Thoracic aorta (tissue), 2 donors: ENCODE results near the gene TXNRD1. TPM values are rescaled to one million over a fixed set of nuclear protein-coding genes. Genes with fewer than 3 reads are reported as not detected.

Experiments
- ATAC-seq: fragments of 150-250 bp; one replicate; pipeline ENCODE4 v1.8.0; 2017; ENCODE audit warnings: low read depth; ENCODE audit not compliant: insufficient number of reproducible peaks, low FRiP score
- DNase-seq: peaks from one replicate; pipeline ENCODE4 v3.0.0-alpha.2; 2020; ENCODE audit warnings: low spot score
- H3K27ac ChIP-seq, 2 donors: fragments of 200-600 bp; sonication (generic); 1 replicate in 1 of 2; 2 replicates in 1 of 2; pipeline ENCODE4 v1.5.1; 2016; ENCODE audit warnings: mild to moderate bottlenecking in 2 of 2, moderate library complexity in 2 of 2
- H3K27me3 ChIP-seq: fragments of 200-600 bp; sonication (generic); replicated peaks from 2 replicates; pipeline ENCODE4 v1.6.0; 2016; ENCODE audit warnings: mild to moderate bottlenecking; ENCODE audit not compliant: insufficient read depth
- H3K36me3 ChIP-seq: fragments of 200-600 bp; sonication (generic); one replicate; pipeline ENCODE4 v1.5.1; 2016
- H3K4me1 ChIP-seq, 2 donors: fragments of 200-600 bp; sonication (generic); 1 replicate in 1 of 2; 2 replicates in 1 of 2; pipeline versions ENCODE4 v1.5.1 to v1.6.0; 2016; ENCODE audit warnings: low read depth in 2 of 2, mild to moderate bottlenecking in 1 of 2; ENCODE audit not compliant: control insufficient read depth in 1 of 2
- H3K4me3 ChIP-seq: fragments of 200-600 bp; sonication (generic); 2 replicates; pipeline ENCODE4 v1.5.1; 2016; ENCODE audit warnings: mild to moderate bottlenecking
- H3K9me3 ChIP-seq: fragments of 200-600 bp; sonication (generic); 2 replicates; pipeline ENCODE4 v1.5.1; 2016
- CTCF ChIP-seq: fragments of 200-600 bp; sonication (generic); IDR thresholded peaks from one replicate; pipeline ENCODE4 v1.5.1; 2019; ENCODE audit warnings: antibody characterized with exemption
- total RNA-seq, 2 donors: library from RNA; depleted of rRNA; stranded (reverse); fragments of >200 nt; gene quantifications; one replicate each; pipeline versions ENCODE4 v1.1.0 to v1.2.3, GENCODE V29; 2016

Gene TXNRD1
- total RNA-seq, 2 donors from 2014 or later = 269 to 332 TPM

- no peak for ATAC-seq
- no peak for TF ChIP-seq CTCF
- Histone ChIP-seq H3K4me3 (no peak overlapping the region), H3K4me1 (peaks cover 0 to 14% of the 10 kb centered on the region in 2 donors), H3K36me3 (peaks cover 66% of the 10 kb centered on the region), H3K27me3 (no peaks in the 10 kb centered on the region), H3K27ac (no peak overlapping the region), H3K9me3 (no peaks in the 10 kb centered on the region)
- DNase-seq = no peak
These were observed 98.1 kb downstream of the TXNRD1 start for GRCh38 chr12:104313568-104314241.

GRCh38 chr12:104314242-104314614 is 98.6 kb downstream of the TXNRD1 start:
- H3K4me1 ChIP-seq = peaks cover 0 to 11% of the 10 kb centered on the region in 2 donors
- H3K9me3 ChIP-seq = no peaks in the 10 kb centered on the region
- no peak overlapping the region for H3K4me3 ChIP-seq
- H3K27me3 ChIP-seq = no peaks in the 10 kb centered on the region
- TF ChIP-seq CTCF = no peak
- DNase-seq = no peak
- ATAC-seq = no peak
- H3K36me3 ChIP-seq = peaks cover 69% of the 10 kb centered on the region
- H3K27ac ChIP-seq = no peak overlapping the region

- H3K27ac ChIP-seq = no peak overlapping the region
- no peak for DNase-seq
- ATAC-seq = no peak
- TF ChIP-seq CTCF = no peak
- H3K4me3 ChIP-seq = no peak overlapping the region
- no peaks in the 10 kb centered on the region for H3K9me3 ChIP-seq
- H3K36me3 ChIP-seq = peaks cover 78% of the 10 kb centered on the region
- H3K27me3 ChIP-seq = no peaks in the 10 kb centered on the region
- H3K4me1 ChIP-seq = peaks cover 0 to 8% of the 10 kb centered on the region in 2 donors
These were observed 100.0 kb downstream of the TXNRD1 start for GRCh38 chr12:104315326-104316224.

- DNase-seq (no peak), ATAC-seq (no peak)
- no peak overlapping the region for H3K4me3 ChIP-seq
- peaks cover 82% of the 10 kb centered on the region for H3K36me3 ChIP-seq
- peaks cover 0 to 8% of the 10 kb centered on the region in 2 donors for H3K4me1 ChIP-seq
- H3K9me3 ChIP-seq = no peaks in the 10 kb centered on the region
- TF ChIP-seq CTCF = no peak
- no peak overlapping the region for H3K27ac ChIP-seq
- no peaks in the 10 kb centered on the region for H3K27me3 ChIP-seq
These were observed 101.4 kb downstream of the TXNRD1 start for GRCh38 chr12:104316936-104317335.

- H3K9me3 ChIP-seq = no peaks in the 10 kb centered on the region
- TF ChIP-seq CTCF = no peak
- H3K36me3 ChIP-seq = peaks cover 79% of the 10 kb centered on the region
- no peak overlapping the region for H3K27ac ChIP-seq
- peaks cover 0 to 4% of the 10 kb centered on the region in 2 donors for H3K4me1 ChIP-seq
- H3K27me3 ChIP-seq = no peaks in the 10 kb centered on the region
- H3K4me3 ChIP-seq = no peak overlapping the region
- DNase-seq = no peak
- ATAC-seq = no peak
These were observed 102.1 kb downstream of the TXNRD1 start for GRCh38 chr12:104317538-104318210.
